HG02885 (cell line): ENCODE data around the gene CX3CR1.
A peak's percentile ranks its signal among the peaks of the same experiment; 100 is the strongest.
"Not testable (repeated sequence)": the region's sequence is repeated elsewhere in the genome, so short reads cannot be mapped to it uniquely, and the experiment has no call there.

Experiments used
- ATAC-seq: cut with Tn5 transposase; IDR thresholded peaks from one replicate; pipeline ENCODE4 v1.9.1; 2021; ENCODE audit warnings: mild to moderate bottlenecking; ENCODE audit not compliant: unreplicated experiment, poor library complexity

CX3CR1 gene

GRCh38 chr3:39228496-39228895, 51.3 kb downstream of the CX3CR1 start:
- no peak for ATAC-seq

DNA sequence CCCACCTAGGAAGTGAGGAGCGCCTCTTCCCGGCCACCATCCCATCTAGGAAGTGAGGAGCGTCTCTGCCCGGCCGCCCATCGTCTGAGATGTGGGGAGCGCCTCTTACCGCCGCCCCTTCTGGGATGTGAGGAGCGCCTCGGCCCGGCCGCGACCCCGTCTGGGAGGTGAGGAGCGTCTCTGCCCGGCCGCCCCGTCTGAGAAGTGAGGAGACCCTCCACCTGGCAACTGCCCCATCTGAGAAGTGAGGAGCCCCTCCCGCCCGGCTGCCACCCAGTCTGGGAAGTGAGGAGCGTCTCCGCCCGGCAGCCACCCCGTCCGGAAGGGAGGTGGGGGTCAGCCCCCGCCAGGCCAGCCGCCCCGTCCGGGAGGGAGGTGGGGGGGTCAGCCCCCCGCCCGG, 52.2 kb downstream of the CX3CR1 start:
- not testable (repeated sequence) for ATAC-seq

DNA sequence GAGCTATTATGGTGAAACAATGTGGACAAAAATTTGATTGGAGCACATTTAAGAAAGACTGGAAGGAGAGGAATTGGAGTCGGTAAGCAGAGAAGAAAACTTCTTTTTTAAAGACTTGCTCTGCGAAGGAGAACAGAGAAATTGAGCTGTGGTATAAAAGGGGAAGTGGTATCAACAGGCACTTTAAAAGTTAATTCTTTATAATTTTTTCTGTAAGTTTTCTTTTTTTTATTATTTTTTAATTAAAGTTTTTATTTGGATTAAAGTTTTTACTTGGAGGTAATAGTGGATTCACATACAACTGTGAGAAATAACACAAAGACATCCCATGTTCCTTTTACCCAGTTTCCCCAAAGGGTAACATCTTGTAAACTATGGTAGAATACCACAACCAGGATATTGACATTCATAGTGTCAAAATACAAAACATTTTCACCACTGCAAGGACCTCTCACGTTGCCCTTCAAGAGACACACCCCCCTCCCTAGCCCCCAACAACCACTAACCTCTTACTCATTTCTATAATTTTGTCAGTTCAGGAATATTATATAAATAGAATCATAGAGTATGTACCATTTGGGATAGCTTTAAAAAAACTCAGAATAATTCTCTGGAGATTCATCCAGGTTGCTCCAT, 53.6 kb downstream of the CX3CR1 start:
- peak; percentile 60 for ATAC-seq

DNA sequence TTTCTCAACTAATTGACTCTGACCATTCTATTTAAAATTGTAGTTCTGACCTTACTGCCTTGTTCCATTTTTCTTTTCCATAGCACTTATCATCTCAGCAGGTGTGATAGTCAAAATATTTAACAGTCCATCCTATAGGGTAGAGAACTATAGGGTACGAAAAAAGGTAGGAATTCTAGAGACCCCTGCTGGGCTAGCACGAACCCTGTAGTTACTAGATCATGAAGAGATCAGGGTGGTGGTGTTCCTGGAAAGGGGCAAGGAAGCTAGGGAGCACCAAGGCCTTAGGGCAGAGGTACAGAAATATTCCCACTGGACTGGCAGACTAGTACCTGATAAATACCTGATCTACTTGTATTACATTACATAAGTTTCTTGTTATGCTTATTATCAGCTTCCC, 55.5 kb downstream of the CX3CR1 start:
- ATAC-seq = no peak

GRCh38 chr3:39222939-39223338, 56.9 kb downstream of the CX3CR1 start:
- no peak for ATAC-seq

DNA sequence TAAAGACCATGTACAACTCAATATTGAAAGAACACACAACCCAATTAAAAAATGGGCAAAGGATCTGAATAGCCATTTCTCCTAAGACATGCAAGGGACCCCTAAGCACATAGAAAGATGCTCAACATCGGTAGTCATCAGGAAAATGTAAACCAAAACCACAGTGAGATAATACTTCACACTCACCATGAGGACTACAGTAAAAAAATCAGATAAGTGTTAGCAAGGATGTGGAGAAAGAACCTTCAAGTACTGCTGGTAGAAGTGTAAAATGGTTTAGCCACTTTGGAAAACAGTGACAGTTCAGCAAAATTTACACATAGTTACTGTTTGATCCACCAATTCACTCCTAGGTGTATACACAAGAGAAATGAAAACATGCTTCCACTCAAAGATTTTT, 57.4 kb downstream of the CX3CR1 start:
- no peak for ATAC-seq

GRCh38 chr3:39221141-39221530, 58.7 kb downstream of the CX3CR1 start:
- no peak for ATAC-seq

DNA sequence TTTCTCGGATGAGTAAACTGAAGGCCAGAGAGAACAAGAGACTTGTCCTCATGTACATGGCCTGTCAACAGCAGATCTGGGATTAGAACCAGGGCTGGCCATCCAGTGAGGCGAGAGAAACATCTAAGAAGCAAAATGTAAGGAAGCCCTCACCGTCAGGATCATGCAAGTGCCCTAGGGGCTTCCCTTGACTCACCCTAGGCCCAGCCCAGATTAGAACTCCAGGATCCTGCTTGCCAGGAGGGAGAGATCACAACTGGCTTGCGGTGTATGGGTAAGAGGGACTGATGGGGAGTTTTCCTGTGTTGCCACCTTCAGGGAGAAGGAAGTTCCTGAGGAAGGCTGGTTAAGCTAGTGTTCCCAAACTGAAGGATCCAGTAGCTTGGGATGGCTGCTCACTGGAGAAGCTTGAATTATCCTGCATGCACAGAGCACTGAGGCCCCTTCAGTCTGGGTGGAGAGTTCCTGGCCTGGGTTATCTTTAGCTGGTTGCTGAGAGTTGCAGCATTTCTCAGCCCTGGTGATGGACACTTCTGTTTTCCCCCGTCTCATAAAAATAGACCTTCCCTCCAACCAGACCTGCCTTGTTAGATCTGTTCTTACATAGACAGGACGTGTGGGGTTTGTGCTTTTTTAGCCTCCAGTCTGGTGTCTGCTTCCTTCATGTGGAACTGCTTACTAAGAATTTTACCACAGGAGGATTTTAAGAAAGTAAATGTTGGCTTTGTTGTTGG, 59.3 kb downstream of the CX3CR1 start:
- peak; percentile 39 for ATAC-seq

GRCh38 chr3:39219702-39220101, 60.1 kb downstream of the CX3CR1 start:
- no peak for ATAC-seq

DNA sequence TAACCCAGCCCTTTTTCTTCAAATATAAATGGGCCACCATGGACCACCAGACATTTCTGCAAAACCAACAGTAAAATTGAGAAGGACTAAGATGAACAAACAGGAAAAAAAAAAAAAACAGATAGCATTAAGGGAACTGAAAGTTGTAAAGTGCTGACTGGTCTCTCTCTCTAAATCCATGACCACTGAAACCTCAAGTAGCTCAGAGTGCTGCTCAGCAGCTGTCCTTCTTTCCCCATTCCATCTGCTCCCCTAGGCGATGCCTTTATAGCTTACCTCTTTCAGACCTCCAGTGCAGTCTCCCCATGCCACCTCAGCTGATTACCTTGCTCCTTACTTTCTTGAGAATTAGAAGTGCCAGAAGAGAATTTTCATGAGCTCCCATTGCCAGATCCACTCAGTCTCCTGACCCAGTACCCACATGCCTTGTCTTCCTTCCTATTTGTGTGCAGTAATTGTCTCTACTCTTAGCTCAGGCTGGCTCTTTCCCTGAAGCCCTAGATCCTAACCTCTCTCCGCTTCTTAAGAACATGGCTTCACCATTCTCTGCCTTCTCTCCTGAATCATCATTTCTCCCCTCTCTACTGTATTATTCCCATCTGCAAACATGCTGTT, 63.6 kb downstream of the CX3CR1 start:
- ATAC-seq = peak; percentile 96

GRCh38 chr3:39213613-39214012, 66.2 kb downstream of the CX3CR1 start:
- ATAC-seq = no peak
